ENCODE data around the gene BCL2L1.
"Not testable (repeated sequence)": the region's sequence is repeated elsewhere in the genome, so short reads cannot be mapped to it uniquely, and the experiment has no call there.

BCL2L1 gene

GRCh38 chr20:31722257-31723068 is at the start of gene BCL2L1:
BCL2L1 (minus strand) TSS chr20:31722868; CDS start chr20:31722218, 650 bp downstream.
- DNase-seq (ENCODE audit: low read depth in 3 of 3, low spot score in 1 of 3) = peak in 1 of 3 donors; percentile 60

- DNase-seq (ENCODE audit: low read depth in 3 of 3, low spot score in 1 of 3) = no peak
These were observed 47.6 kb upstream of the BCL2L1 start for GRCh38 chr20:31770243-31770642.

GRCh38 chr20:31769681-31770080 is 47.0 kb upstream of the BCL2L1 start:
- DNase-seq (ENCODE audit: low read depth in 3 of 3, low spot score in 1 of 3) = no peak

GRCh38 chr20:31767805-31768204 is 45.1 kb upstream of the BCL2L1 start:
- no peak for DNase-seq (ENCODE audit: low read depth in 3 of 3, low spot score in 1 of 3)

- no peak for DNase-seq (ENCODE audit: low read depth in 3 of 3, low spot score in 1 of 3)
These were observed 42.1 kb upstream of the BCL2L1 start for GRCh38 chr20:31764641-31765305.

- no peak for DNase-seq (ENCODE audit: low read depth in 3 of 3, low spot score in 1 of 3)
These were observed 38.0 kb upstream of the BCL2L1 start for GRCh38 chr20:31760519-31761240.

GRCh38 chr20:31759836-31760518 is 37.3 kb upstream of the BCL2L1 start:
- no peak for DNase-seq (ENCODE audit: low read depth in 3 of 3, low spot score in 1 of 3)

- DNase-seq (ENCODE audit: low read depth in 3 of 3, low spot score in 1 of 3) = no peak
These were observed 36.3 kb upstream of the BCL2L1 start for GRCh38 chr20:31758991-31759390.

- no peak for DNase-seq (ENCODE audit: low read depth in 3 of 3, low spot score in 1 of 3)
These were observed 35.9 kb upstream of the BCL2L1 start for GRCh38 chr20:31758521-31758920.

GRCh38 chr20:31757254-31757653 is 34.6 kb upstream of the BCL2L1 start:
- DNase-seq (ENCODE audit: low read depth in 3 of 3, low spot score in 1 of 3) = no peak

GRCh38 chr20:31751126-31751525 is 28.5 kb upstream of the BCL2L1 start:
- no peak for DNase-seq (ENCODE audit: low read depth in 3 of 3, low spot score in 1 of 3)

GRCh38 chr20:31749223-31749622 is 26.6 kb upstream of the BCL2L1 start:
- DNase-seq (ENCODE audit: low read depth in 3 of 3, low spot score in 1 of 3) = no peak

GRCh38 chr20:31747640-31748039 is 25.0 kb upstream of the BCL2L1 start:
- DNase-seq (ENCODE audit: low read depth in 3 of 3, low spot score in 1 of 3) = no peak

- DNase-seq (ENCODE audit: low read depth in 3 of 3, low spot score in 1 of 3) = not testable (repeated sequence)
These were observed 24.4 kb upstream of the BCL2L1 start for GRCh38 chr20:31747028-31747427.

- DNase-seq (ENCODE audit: low read depth in 3 of 3, low spot score in 1 of 3) = no peak
These were observed 23.6 kb upstream of the BCL2L1 start for GRCh38 chr20:31746068-31746878.

- no peak for DNase-seq (ENCODE audit: low read depth in 3 of 3, low spot score in 1 of 3)
These were observed 18.1 kb upstream of the BCL2L1 start for GRCh38 chr20:31740656-31741323.

GRCh38 chr20:31740208-31740607 is 17.5 kb upstream of the BCL2L1 start:
- no peak for DNase-seq (ENCODE audit: low read depth in 3 of 3, low spot score in 1 of 3)

- DNase-seq (ENCODE audit: low read depth in 3 of 3, low spot score in 1 of 3) = no peak
These were observed 16.9 kb upstream of the BCL2L1 start for GRCh38 chr20:31739550-31739977.

- DNase-seq (ENCODE audit: low read depth in 3 of 3, low spot score in 1 of 3) = peak; percentile 45 to 69 (median 68)
These were observed 16.3 kb upstream of the BCL2L1 start, which contains the start of gene TPX2 for GRCh38 chr20:31738729-31739549. TPX2 (plus strand) TSS chr20:31739290; CDS start chr20:31757477, 18,187 bp downstream.

Data from stimulated activated CD4-positive, alpha-beta T cell treated with anti-CD3 and anti-CD28 coated beads, TNF-alpha, amount 100 ng/mL, for 1 hour (primary cell).